ENCODE measurements around the gene BANP. TPM values are rescaled to one million over a fixed set of nuclear protein-coding genes. Genes with fewer than 3 reads are reported as not detected.

The BANP gene
- total and polyA plus RNA-seq, 2 experiments from 2014 or later = 26.7 to 27.9 TPM

DNA sequence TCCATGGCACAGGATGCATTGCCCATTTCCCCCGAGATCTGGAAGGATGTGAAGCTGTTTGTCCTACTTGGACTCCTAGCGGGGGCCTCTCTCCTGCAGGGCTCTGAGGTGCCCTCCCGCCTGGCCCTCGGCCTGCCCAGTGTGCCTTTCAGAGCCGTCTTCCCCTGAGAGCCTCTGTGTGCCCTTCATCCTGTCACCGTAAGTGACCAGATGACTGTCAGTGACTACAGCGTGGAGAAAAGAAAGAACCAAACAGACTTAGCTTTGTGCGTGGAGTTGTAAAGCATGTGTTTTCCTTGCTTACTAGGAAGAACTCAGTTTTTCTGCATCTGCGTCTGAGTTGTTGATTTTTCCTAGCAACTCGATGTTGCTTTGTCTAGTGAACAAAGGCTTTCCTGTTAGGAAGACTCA, 56.1 kb downstream of the BANP start:
- Histone ChIP-seq H3K27me3 (no peaks in the 10 kb centered on the region), H3K4me3 (no peak overlapping the region), H3K4me1 (ENCODE audit: low read depth) (no peaks in the 10 kb centered on the region), H3K9me3 (ENCODE audit: low read depth) (no peaks in the 10 kb centered on the region), H3K27ac (no peak overlapping the region), H3K36me3 (peaks cover 6% of the 10 kb centered on the region)
- TF ChIP-seq, protein P1, sequence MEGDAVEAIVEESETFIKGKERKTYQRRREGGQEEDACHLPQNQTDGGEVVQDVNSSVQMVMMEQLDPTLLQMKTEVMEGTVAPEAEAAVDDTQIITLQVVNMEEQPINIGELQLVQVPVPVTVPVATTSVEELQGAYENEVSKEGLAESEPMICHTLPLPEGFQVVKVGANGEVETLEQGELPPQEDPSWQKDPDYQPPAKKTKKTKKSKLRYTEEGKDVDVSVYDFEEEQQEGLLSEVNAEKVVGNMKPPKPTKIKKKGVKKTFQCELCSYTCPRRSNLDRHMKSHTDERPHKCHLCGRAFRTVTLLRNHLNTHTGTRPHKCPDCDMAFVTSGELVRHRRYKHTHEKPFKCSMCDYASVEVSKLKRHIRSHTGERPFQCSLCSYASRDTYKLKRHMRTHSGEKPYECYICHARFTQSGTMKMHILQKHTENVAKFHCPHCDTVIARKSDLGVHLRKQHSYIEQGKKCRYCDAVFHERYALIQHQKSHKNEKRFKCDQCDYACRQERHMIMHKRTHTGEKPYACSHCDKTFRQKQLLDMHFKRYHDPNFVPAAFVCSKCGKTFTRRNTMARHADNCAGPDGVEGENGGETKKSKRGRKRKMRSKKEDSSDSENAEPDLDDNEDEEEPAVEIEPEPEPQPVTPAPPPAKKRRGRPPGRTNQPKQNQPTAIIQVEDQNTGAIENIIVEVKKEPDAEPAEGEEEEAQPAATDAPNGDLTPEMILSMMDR (IDR thresholded peaks at IDR 0.05; ENCODE audit: low read depth, low read length) = no peak
- DNase-seq (ENCODE audit: low read depth in 1 of 2, low spot score in 1 of 2) = no peak

DNA sequence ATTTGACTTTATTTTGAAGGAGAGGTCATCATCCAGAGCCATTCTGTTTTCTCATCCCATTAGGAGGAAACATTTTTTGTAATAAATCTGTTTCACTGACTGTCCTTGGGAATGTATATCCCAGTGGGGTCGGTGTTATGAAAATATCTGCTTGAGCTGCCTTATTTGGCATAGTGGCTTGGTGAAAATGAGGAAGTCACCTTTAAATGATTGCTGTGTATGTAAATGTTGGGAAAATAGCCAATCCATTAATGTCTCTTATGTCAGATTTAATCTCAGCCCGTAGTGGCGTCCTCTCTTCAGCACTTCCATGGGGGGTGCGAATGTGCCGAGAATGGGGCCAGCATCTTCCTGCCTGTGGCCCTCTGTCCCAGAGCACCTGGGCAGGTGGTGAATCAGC, 57.6 kb downstream of the BANP start:
- no peak for DNase-seq (ENCODE audit: low read depth in 1 of 2, low spot score in 1 of 2)
- Histone ChIP-seq H3K36me3 (peaks cover 6% of the 10 kb centered on the region), H3K4me1 (ENCODE audit: low read depth) (peaks cover 5% of the 10 kb centered on the region), H3K27ac (no peak overlapping the region), H3K9me3 (ENCODE audit: low read depth) (no peaks in the 10 kb centered on the region), H3K4me3 (no peak overlapping the region), H3K27me3 (no peaks in the 10 kb centered on the region)
- TF ChIP-seq, protein P1 (IDR thresholded peaks at IDR 0.05; ENCODE audit: low read depth, low read length) = no peak

DNA sequence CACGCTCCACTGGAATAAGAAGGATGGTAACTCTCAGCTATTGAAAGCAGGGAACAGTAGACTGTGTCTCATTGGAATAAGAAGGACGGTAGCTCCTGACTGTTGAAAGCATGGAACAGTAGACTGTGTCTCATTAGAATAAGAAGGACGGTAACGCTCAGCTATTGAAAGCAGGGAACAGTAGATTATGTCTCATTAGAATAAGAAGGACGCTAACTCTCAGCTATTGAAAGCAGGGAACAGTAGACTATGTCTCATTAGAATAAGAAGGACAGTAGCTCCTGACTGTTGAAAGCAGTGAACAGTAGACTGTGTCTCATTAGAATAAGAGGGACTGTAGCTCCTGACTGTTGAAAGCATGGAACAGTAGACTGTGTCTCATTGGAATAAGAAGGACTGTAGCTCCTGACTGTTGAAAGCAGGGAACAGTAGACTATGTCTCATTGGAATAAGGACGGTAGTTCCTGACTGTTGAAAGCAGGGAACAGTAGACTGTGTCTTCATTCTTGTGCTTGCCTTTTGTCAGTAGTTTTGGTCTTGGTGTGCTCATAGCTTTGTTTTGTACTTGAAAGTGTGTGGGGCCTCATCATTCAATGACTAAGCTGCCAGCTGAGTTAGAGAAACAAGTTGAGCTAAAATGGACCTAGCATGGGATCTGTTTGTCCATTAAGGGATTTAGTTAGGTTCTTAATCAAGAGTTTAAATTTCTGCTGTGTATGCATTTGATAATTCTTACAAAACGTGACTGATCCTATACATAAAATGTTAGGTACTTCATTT, 58.5 kb downstream of the BANP start:
- H3K36me3 ChIP-seq = peaks cover 6% of the 10 kb centered on the region
- H3K4me1 ChIP-seq (ENCODE audit: low read depth) = peaks cover 7% of the 10 kb centered on the region
- no peak for DNase-seq (ENCODE audit: low read depth in 1 of 2, low spot score in 1 of 2)
- no peaks in the 10 kb centered on the region for H3K27me3 ChIP-seq
- H3K4me3 ChIP-seq = no peak overlapping the region
- TF ChIP-seq, protein P1 (IDR thresholded peaks at IDR 0.05; ENCODE audit: low read depth, low read length) = no peak
- no peaks in the 10 kb centered on the region for H3K9me3 ChIP-seq (ENCODE audit: low read depth)
- H3K27ac ChIP-seq = no peak overlapping the region

DNA sequence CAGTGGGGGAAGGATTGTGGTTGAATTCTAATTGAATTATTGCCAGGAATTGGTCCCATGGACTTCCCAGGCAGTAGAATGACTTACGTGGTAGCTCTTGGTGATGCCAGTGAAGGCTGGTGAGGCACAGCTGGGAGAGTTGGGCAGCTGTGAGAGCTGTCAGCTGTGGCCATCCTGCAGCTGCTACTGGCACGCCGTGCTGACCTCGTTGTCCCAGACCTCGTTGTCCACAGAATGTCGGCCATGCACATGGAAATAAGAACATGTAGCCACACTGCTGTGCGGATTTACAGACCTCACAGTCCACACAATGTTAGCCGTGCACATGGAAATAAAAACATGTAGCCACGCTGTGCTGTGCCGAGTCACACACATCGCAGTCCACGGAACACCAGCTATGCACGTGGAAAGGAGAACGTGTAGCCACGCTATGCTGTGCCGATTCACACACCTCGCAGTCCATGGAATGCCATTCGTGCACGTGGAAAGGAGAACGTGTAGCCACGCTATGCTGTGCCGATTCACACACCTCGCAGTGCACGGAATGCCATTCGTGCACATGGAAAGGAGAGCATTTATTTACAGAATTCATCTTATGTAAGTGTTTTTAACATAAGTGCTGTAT, 59.2 kb downstream of the BANP start:
- Histone ChIP-seq H3K27me3 (no peaks in the 10 kb centered on the region), H3K4me3 (no peak overlapping the region), H3K4me1 (ENCODE audit: low read depth) (peaks cover 7% of the 10 kb centered on the region), H3K9me3 (ENCODE audit: low read depth) (no peaks in the 10 kb centered on the region), H3K36me3 (peaks cover 6% of the 10 kb centered on the region), H3K27ac (no peak overlapping the region)
- DNase-seq (ENCODE audit: low read depth in 1 of 2, low spot score in 1 of 2) = no peak
- TF ChIP-seq, protein P1 (IDR thresholded peaks at IDR 0.05; ENCODE audit: low read depth, low read length) = no peak

DNA sequence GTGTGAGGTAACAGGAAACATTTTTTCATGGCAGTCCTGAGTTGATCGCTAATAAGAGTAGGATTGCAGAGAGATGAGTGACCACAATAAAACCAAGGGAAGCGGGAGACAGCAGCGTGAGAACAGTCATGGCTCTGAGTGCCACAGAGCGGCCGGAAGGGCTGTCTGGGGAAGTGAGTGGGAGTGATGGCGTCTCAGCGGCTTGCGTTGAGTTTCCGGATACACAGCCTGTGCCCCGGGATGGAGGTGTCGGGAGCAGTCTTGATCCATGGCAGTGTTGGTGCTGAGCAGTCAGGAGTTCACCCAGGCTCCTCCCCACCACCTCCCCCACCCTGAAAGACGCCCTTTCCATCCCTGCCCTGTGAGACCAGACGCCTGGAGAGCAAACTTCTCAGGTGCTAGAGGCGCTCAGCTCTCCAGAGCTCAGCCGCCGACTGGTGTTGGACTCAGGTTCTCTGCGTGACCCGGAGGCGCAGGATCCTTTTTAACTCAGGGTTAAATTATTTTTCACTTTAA, 59.8 kb downstream of the BANP start:
- DNase-seq (ENCODE audit: low read depth in 1 of 2, low spot score in 1 of 2) = no peak
- TF ChIP-seq, protein P1 (IDR thresholded peaks at IDR 0.05; ENCODE audit: low read depth, low read length) = no peak
- Histone ChIP-seq H3K27ac (no peak overlapping the region), H3K36me3 (peaks cover 6% of the 10 kb centered on the region), H3K4me3 (no peak overlapping the region), H3K9me3 (ENCODE audit: low read depth) (no peaks in the 10 kb centered on the region), H3K27me3 (no peaks in the 10 kb centered on the region), H3K4me1 (ENCODE audit: low read depth) (peaks cover 7% of the 10 kb centered on the region)

Measured in cardiac muscle cell (in vitro differentiated cells and primary cell).